Gastroesophageal sphincter (tissue), 4 donors: Measurements from ENCODE around the gene DGLUCY. TPM values are rescaled to one million over a fixed set of nuclear protein-coding genes. Genes with fewer than 3 reads are reported as not detected.
A peak's percentile ranks its signal among the peaks of the same experiment; 100 is the strongest.

Experiments
- ATAC-seq: fragments of 150-250 bp; one replicate; pipeline ENCODE4 v1.9.1; 2016; ENCODE audit warnings: mild to moderate bottlenecking, moderate library complexity
- H3K27ac ChIP-seq, 4 donors: fragments of 200-600 bp; sonication (generic) in 3 of 4; 1 replicate in 3 of 4; 2 replicates in 1 of 4; pipeline ENCODE4 v1.5.1; 2016 to 2019
- H3K27me3 ChIP-seq: fragments of 200-600 bp; sonication (generic); one replicate; pipeline ENCODE4 v1.5.1; 2019
- H3K36me3 ChIP-seq, 2 donors: fragments of 200-600 bp; sonication (generic); one replicate each; pipeline ENCODE4 v1.5.1; 2019; ENCODE audit warnings: control low read depth in 1 of 2
- H3K4me1 ChIP-seq, 3 donors: fragments of 200-600 bp; sonication (generic); 1 replicate in 2 of 3; 2 replicates in 1 of 3; pipeline ENCODE4 v1.5.1; 2016 to 2019; ENCODE audit warnings: control low read depth in 2 of 3
- H3K4me3 ChIP-seq, 2 donors: fragments of 200-600 bp; sonication (generic); one replicate each; pipeline ENCODE4 v1.5.1; 2019; ENCODE audit warnings: mild to moderate bottlenecking in 1 of 2, moderate library complexity in 1 of 2
- H3K9me3 ChIP-seq, 3 donors: fragments of 200-600 bp; sonication (generic); one replicate each; pipeline ENCODE4 v1.5.1; 2017 to 2019; ENCODE audit warnings: control low read depth in 2 of 3
- CTCF ChIP-seq, 4 experiments: fragments of 200-600 bp in 2 of 4; fragments of 450-650 bp in 2 of 4; sonication (generic) in 1 of 4; IDR thresholded peaks; one replicate each; pipeline ENCODE4 v1.5.1; 2017 to 2019; ENCODE audit warnings: antibody characterized with exemption in 4 of 4, mild to moderate bottlenecking in 2 of 4, moderate library complexity in 2 of 4
- EP300 ChIP-seq: sonication (generic); formaldehyde crosslinking; IDR thresholded peaks from one replicate; pipeline ENCODE4 v1.6.1; 2017; ENCODE audit warnings: antibody characterized with exemption, mild to moderate bottlenecking
- POLR2A ChIP-seq, 2 donors: fragments of 450-650 bp; IDR thresholded peaks; one replicate each; pipeline ENCODE4 v1.6.1; 2017; ENCODE audit warnings: antibody characterized with exemption in 2 of 2, mild to moderate bottlenecking in 2 of 2, moderate library complexity in 1 of 2
- POLR2AphosphoS5 ChIP-seq: sonication (generic); formaldehyde crosslinking; IDR thresholded peaks from one replicate; pipeline ENCODE4 v1.6.1; 2017; ENCODE audit warnings: antibody characterized with exemption
- WGBS, 2 donors: methylation state at CpG; one replicate each; pipeline ENCODE4 v1.1.5; 2018; ENCODE audit warnings: low coverage in 1 of 2; 5-methylcytosine and 5-hydroxymethylcytosine counted together
- total RNA-seq, 4 donors: library from RNA; depleted of rRNA; stranded (reverse); fragments of >200 nt; gene quantifications; one replicate each; pipeline ENCODE4 v1.1.0, GENCODE V29; 2016

Gene DGLUCY
- total RNA-seq, 4 donors from 2014 or later = 52.8 to 118 (median 77.3) TPM

GRCh38 chr14:91228112-91229004 is 114.5 kb downstream of the DGLUCY start:
- Histone ChIP-seq H3K27ac (no peak overlapping the region), H3K4me3 (no peak overlapping the region), H3K36me3 (peaks cover 0 to 84% of the 10 kb centered on the region in 2 donors), H3K9me3 (peaks cover 0 to 15% (median 0%) of the 10 kb centered on the region in 3 donors), H3K27me3 (no peaks in the 10 kb centered on the region), H3K4me1 (peaks cover 0 to 2% (median 0%) of the 10 kb centered on the region in 3 donors)
- TF ChIP-seq CTCF (IDR thresholded peaks at IDR 0.05) = no peak
- WGBS, 2 donors = 92% methylated on average over 9 of the region's 14 CpGs; no CpG with 5 or more reads in 1 of the 2 donors
- ATAC-seq = no peak

- Histone ChIP-seq H3K4me1 (no peaks in the 10 kb centered on the region), H3K9me3 (peaks cover 0 to 15% (median 0%) of the 10 kb centered on the region in 3 donors), H3K27me3 (no peaks in the 10 kb centered on the region), H3K4me3 (no peak overlapping the region), H3K36me3 (peaks cover 0 to 78% of the 10 kb centered on the region in 2 donors), H3K27ac (no peak overlapping the region)
- ATAC-seq = no peak
- WGBS, 2 donors = no CpG with 5 or more reads among the region's 1 CpG
- TF ChIP-seq EP300 (no peak), POLR2AphosphoS5 (no peak), POLR2A (IDR thresholded peaks at IDR 0.05) (no peak), CTCF (IDR thresholded peaks at IDR 0.05) (no peak)
Measured at GRCh38 chr14:91229005-91229382, 115.1 kb downstream of the DGLUCY start.

- 80% methylated on average over 2 of the region's 6 CpGs; no CpG with 5 or more reads in 1 of the 2 donors for WGBS, 2 donors
- H3K27ac ChIP-seq = no peak overlapping the region
- H3K36me3 ChIP-seq = peaks cover 0 to 74% of the 10 kb centered on the region in 2 donors
- peaks cover 0 to 15% (median 0%) of the 10 kb centered on the region in 3 donors for H3K9me3 ChIP-seq
- no peaks in the 10 kb centered on the region for H3K4me1 ChIP-seq
- no peaks in the 10 kb centered on the region for H3K27me3 ChIP-seq
- ATAC-seq = no peak
- TF ChIP-seq EP300 (no peak), CTCF (IDR thresholded peaks at IDR 0.05) (no peak), POLR2A (IDR thresholded peaks at IDR 0.05) (no peak), POLR2AphosphoS5 (no peak)
- H3K4me3 ChIP-seq = no peak overlapping the region
Measured at GRCh38 chr14:91229743-91230200, 115.9 kb downstream of the DGLUCY start.

GRCh38 chr14:91230397-91231035 is 116.6 kb downstream of the DGLUCY start:
- Histone ChIP-seq H3K27ac (peak overlapping the region in 1 of 4 donors; percentile 11), H3K9me3 (peaks cover 0 to 15% (median 0%) of the 10 kb centered on the region in 3 donors), H3K4me1 (no peaks in the 10 kb centered on the region), H3K4me3 (no peak overlapping the region), H3K27me3 (no peaks in the 10 kb centered on the region), H3K36me3 (peaks cover 0 to 66% of the 10 kb centered on the region in 2 donors)
- TF ChIP-seq CTCF (IDR thresholded peaks at IDR 0.05) = no peak
- no peak for TF ChIP-seq EP300
- no peak for TF ChIP-seq POLR2AphosphoS5
- TF ChIP-seq POLR2A (IDR thresholded peaks at IDR 0.05) = no peak
- WGBS, 2 donors = 67 to 83% methylated on average over 2 of the region's 4 CpGs
- ATAC-seq = no peak
